ENCODE measurements around the gene FAM168B. TPM values are rescaled to one million over a fixed set of nuclear protein-coding genes. Genes with fewer than 3 reads are reported as not detected.

FAM168B gene
- total RNA-seq, 5 donors from 2014 or later (not counting 1 experiment from before 2014, with no cell fraction given), result 61.7 to 84.0 (median 73.3) TPM

DNA sequence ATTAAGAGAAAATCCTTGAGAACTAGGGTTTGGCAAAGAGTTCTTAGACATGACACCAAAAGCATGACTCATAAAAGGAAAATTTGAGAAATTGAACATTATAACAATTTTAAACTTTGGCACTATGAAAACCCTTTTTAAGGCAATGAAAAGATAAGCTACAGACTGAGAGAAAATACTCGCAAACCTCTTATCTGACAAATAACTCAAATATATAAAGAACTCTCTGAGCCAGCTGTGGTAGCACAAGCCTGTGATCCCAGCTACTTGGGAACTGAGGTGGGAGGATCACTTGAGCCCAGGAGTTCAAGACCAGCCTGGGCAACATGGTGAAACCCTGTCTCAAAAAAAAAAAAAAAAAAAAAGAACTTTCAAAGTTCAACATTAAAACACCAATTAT lies 70.5 kb downstream of the FAM168B start:
- H3K27me3 Mint-ChIP-seq, result peaks cover 26 to 31% of the 10 kb centered on the region in 2 donors
- no CpG with 5 or more reads among the region's 1 CpG for WGBS (ENCODE audit: insufficient coverage)
- H3K27ac Mint-ChIP-seq, result no peak overlapping the region
- CTCF ChIA-PET, result interaction anchor here (0.6 to 0.7 kb wide), 3 partner anchors 54 to 132 kb away, joined by 3 to 5 read pairs (median 4); no protein-coding TSS in a partner anchor
- Histone ChIP-seq H3K27me3 (replicated peaks in 1 of 2; ENCODE audit: control insufficient read depth in 2 of 2, extremely low read depth in 1 of 2, insufficient read depth in 2 of 2, low read length in 1 of 2) (peaks cover 0 to 17% of the 10 kb centered on the region in 2 experiments), H3K4me3 (ENCODE audit: control insufficient read depth in 1 of 2, extremely low read depth in 1 of 2, low read length in 1 of 2) (no peak overlapping the region), H3K4me1 (ENCODE audit: control insufficient read depth in 1 of 2, extremely low read depth in 1 of 2, insufficient read depth in 2 of 2, low read length in 2 of 2) (no peaks in the 10 kb centered on the region), H3K36me3 (ENCODE audit: control insufficient read depth in 2 of 2, extremely low read depth in 1 of 2, insufficient read depth in 1 of 2, low read length in 1 of 2) (no peaks in the 10 kb centered on the region), H3K9me3 (no peaks in the 10 kb centered on the region), H3K27ac (ENCODE audit: low read length) (no peak overlapping the region)
- no peaks in the 10 kb centered on the region for H3K36me3 Mint-ChIP-seq
- ATAC-seq (replicated peaks in 1 of 4) (no peak), DNase-seq (no peak)
- no peaks in the 10 kb centered on the region for H3K4me1 Mint-ChIP-seq
- no peak overlapping the region for H3K4me3 Mint-ChIP-seq
- peaks cover 0 to 7% (median 3%) of the 10 kb centered on the region in 3 donors for H3K9me3 Mint-ChIP-seq
- POLR2A ChIA-PET, result no interaction called here

DNA sequence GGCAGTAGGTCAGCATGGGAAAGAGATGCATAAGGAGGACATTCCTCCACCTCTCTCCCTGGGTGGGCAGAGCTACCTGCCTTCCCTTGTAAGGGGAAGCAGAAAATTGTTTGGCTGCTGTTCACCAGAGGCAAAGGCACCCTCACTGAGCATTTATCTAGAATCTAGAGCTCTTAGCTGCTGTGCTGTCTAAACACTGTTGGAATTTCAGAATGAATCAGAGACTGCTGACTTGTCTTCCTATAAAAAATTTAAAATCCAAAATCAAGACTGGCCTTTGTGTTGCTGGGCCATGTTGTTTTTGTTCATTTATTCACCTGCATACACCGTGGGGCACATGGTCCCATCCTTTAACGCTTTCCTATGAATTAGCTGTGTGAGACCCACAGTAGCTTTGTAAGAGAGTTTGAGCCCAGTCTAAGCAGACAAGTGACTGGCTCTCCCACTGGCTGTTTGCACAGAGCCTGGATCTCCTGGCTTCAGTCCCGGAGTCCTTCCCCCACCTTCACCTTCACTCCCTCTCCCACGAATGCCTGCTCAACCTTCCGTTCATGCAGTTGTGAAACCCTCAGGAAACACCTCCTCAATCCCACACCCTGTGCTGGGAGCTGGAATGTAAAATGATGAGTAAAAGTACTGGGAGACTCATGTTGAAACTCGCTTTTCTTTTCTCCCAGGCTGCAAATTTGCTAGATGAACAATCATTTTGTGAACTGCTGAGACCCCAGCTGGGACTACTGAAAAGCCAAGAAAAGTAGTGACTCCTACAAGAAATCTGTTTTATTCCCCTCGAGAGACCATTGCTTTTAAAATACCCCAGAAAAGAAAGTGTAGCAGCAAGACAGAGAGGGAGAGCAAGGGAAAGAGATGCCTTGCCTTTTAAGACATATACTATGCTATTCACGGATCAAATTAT lies 76.2 kb downstream of the FAM168B start:
- Histone ChIP-seq H3K27me3 (replicated peaks in 1 of 2; ENCODE audit: control insufficient read depth in 2 of 2, extremely low read depth in 1 of 2, insufficient read depth in 2 of 2, low read length in 1 of 2) (peaks cover 0 to 4% of the 10 kb centered on the region in 2 experiments), H3K27ac (ENCODE audit: low read length) (no peak overlapping the region), H3K9me3 (no peaks in the 10 kb centered on the region), H3K4me1 (ENCODE audit: control insufficient read depth in 1 of 2, extremely low read depth in 1 of 2, insufficient read depth in 2 of 2, low read length in 2 of 2) (no peaks in the 10 kb centered on the region), H3K4me3 (ENCODE audit: control insufficient read depth in 1 of 2, extremely low read depth in 1 of 2, low read length in 1 of 2) (no peak overlapping the region), H3K36me3 (ENCODE audit: control insufficient read depth in 2 of 2, extremely low read depth in 1 of 2, insufficient read depth in 1 of 2, low read length in 1 of 2) (no peaks in the 10 kb centered on the region)
- ChIA-PET POLR2A (no interaction called here), CTCF (no interaction called here)
- Mint-ChIP-seq H3K27me3 (peaks cover 12 to 20% of the 10 kb centered on the region in 2 donors), H3K4me1 (peaks cover 0 to 2% (median 1%) of the 10 kb centered on the region in 3 donors), H3K9me3 (peaks cover 0 to 3% (median 0%) of the 10 kb centered on the region in 3 donors), H3K4me3 (no peak overlapping the region), H3K36me3 (no peaks in the 10 kb centered on the region), H3K27ac (no peak overlapping the region)
- DNase-seq, result no peak
- ATAC-seq (replicated peaks in 1 of 4), result no peak
- 96% methylated on average over 3 of the region's 8 CpGs for WGBS (ENCODE audit: insufficient coverage)

DNA sequence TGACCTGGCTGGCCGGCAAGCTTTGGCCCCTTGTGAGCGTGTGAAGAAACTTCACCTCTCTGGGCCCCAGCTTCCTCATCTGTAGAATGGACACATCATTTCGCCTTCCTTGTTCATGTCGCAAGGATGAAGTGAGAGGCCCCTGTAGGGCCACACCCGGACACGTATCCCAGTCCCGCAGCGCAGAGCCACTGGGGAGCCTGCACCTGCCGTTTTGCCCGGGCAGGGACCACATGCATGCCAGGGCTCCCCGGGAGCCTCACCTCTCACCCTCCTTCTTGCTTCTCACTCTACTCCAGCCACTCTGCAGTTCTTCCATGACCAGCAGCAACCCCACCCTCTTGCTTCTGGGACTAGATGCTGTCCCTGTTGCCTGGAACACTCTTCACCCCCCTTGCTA lies 77.5 kb downstream of the FAM168B start:
- Histone ChIP-seq H3K36me3 (ENCODE audit: control insufficient read depth in 2 of 2, extremely low read depth in 1 of 2, insufficient read depth in 1 of 2, low read length in 1 of 2) (no peaks in the 10 kb centered on the region), H3K9me3 (no peaks in the 10 kb centered on the region), H3K4me3 (ENCODE audit: control insufficient read depth in 1 of 2, extremely low read depth in 1 of 2, low read length in 1 of 2) (no peak overlapping the region), H3K27ac (ENCODE audit: low read length) (no peak overlapping the region), H3K27me3 (replicated peaks in 1 of 2; ENCODE audit: control insufficient read depth in 2 of 2, extremely low read depth in 1 of 2, insufficient read depth in 2 of 2, low read length in 1 of 2) (peaks cover 0 to 6% of the 10 kb centered on the region in 2 experiments), H3K4me1 (ENCODE audit: control insufficient read depth in 1 of 2, extremely low read depth in 1 of 2, insufficient read depth in 2 of 2, low read length in 2 of 2) (peaks cover 7 to 8% of the 10 kb centered on the region in 2 experiments)
- H3K27ac Mint-ChIP-seq, result no peak overlapping the region
- H3K4me3 Mint-ChIP-seq, result no peak overlapping the region
- CTCF ChIA-PET, result no interaction called here
- no peak for DNase-seq
- POLR2A ChIA-PET, result no interaction called here
- WGBS (ENCODE audit: insufficient coverage), result 90% methylated on average over 11 of the region's 11 CpGs
- no peaks in the 10 kb centered on the region for H3K36me3 Mint-ChIP-seq
- H3K9me3 Mint-ChIP-seq, result no peaks in the 10 kb centered on the region
- ATAC-seq (replicated peaks in 1 of 4), result no peak
- peaks cover 15 to 23% of the 10 kb centered on the region in 2 donors for H3K27me3 Mint-ChIP-seq
- peaks cover 13 to 15% (median 15%) of the 10 kb centered on the region in 3 donors for H3K4me1 Mint-ChIP-seq

DNA sequence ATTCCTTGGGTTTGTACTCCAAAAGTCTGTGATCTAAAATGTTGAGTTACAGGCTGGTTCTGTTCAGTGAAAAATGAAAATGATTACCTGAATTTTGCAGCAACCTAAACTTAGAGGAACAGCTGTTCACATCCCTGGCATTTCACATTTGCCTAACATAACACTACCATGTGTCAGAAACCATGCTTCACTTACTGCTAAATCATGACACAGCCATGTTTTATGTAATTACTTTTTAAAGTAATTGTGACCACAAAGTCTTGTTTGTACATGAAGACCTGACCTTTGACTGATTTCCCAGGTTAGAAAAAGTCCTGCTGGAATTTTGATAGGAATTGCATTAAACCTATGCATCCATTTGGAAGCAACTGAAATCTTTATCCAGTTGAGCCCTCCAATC lies 79.1 kb downstream of the FAM168B start:
- Histone ChIP-seq H3K27me3 (replicated peaks in 1 of 2; ENCODE audit: control insufficient read depth in 2 of 2, extremely low read depth in 1 of 2, insufficient read depth in 2 of 2, low read length in 1 of 2) (peaks cover 0 to 9% of the 10 kb centered on the region in 2 experiments), H3K9me3 (no peaks in the 10 kb centered on the region), H3K27ac (ENCODE audit: low read length) (no peak overlapping the region), H3K4me3 (ENCODE audit: control insufficient read depth in 1 of 2, extremely low read depth in 1 of 2, low read length in 1 of 2) (no peak overlapping the region), H3K4me1 (ENCODE audit: control insufficient read depth in 1 of 2, extremely low read depth in 1 of 2, insufficient read depth in 2 of 2, low read length in 2 of 2) (peaks cover 12 to 18% of the 10 kb centered on the region in 2 experiments), H3K36me3 (ENCODE audit: control insufficient read depth in 2 of 2, extremely low read depth in 1 of 2, insufficient read depth in 1 of 2, low read length in 1 of 2) (no peaks in the 10 kb centered on the region)
- Mint-ChIP-seq H3K27me3 (peaks cover 15 to 28% of the 10 kb centered on the region in 2 donors), H3K4me1 (peaks cover 29 to 31% (median 31%) of the 10 kb centered on the region in 3 donors), H3K27ac (no peak overlapping the region), H3K4me3 (no peak overlapping the region), H3K36me3 (no peaks in the 10 kb centered on the region), H3K9me3 (peaks cover 0 to 4% (median 0%) of the 10 kb centered on the region in 3 donors)
- ATAC-seq (replicated peaks in 1 of 4) (no peak), DNase-seq (no peak)
- ChIA-PET POLR2A (no interaction called here), CTCF (no interaction called here)

DNA sequence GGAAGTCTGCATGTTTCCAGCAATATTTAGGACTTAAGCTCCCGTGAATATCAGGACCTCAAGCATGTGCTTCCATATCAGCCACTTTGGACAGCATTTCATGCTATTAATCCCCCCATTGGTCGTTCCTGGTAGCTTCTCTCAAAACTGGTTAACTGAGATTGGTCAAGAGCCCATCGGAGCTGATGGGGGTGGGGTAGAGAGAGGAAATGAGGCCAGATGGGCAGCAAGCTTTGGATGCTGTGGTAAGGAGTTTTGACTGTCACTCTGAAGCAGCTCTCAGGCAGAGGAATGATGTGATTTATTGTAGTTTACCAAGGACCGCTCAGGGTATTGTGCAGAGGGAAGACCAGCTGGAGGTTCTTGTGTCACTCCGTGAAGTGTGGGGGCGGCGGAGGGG lies 81.8 kb downstream of the FAM168B start:
- no peak overlapping the region for H3K27ac Mint-ChIP-seq
- DNase-seq (no peak), ATAC-seq (replicated peaks in 1 of 4) (no peak)
- H3K27ac ChIP-seq (ENCODE audit: low read length), result no peak overlapping the region
- peaks cover 12 to 18% of the 10 kb centered on the region in 2 experiments for H3K4me1 ChIP-seq (ENCODE audit: control insufficient read depth in 1 of 2, extremely low read depth in 1 of 2, insufficient read depth in 2 of 2, low read length in 2 of 2)
- peaks cover 12 to 22% of the 10 kb centered on the region in 2 donors for H3K27me3 Mint-ChIP-seq
- WGBS (ENCODE audit: insufficient coverage), result 73% methylated on average over 5 of the region's 7 CpGs
- H3K4me3 ChIP-seq (ENCODE audit: control insufficient read depth in 1 of 2, extremely low read depth in 1 of 2, low read length in 1 of 2), result no peak overlapping the region
- ChIA-PET POLR2A (interaction anchor here in 1 of 2 donors (0.6 kb wide), 1 partner anchor 669 kb away, joined by 3 read pairs; the partner anchor contains the start of gene IMP4), CTCF (no interaction called here)
- no peak overlapping the region for H3K4me3 Mint-ChIP-seq
- no peaks in the 10 kb centered on the region for H3K9me3 ChIP-seq
- peaks cover 29 to 32% (median 32%) of the 10 kb centered on the region in 3 donors for H3K4me1 Mint-ChIP-seq
- peaks cover 0 to 6% of the 10 kb centered on the region in 2 experiments for H3K27me3 ChIP-seq (replicated peaks in 1 of 2; ENCODE audit: control insufficient read depth in 2 of 2, extremely low read depth in 1 of 2, insufficient read depth in 2 of 2, low read length in 1 of 2)
- no peaks in the 10 kb centered on the region for H3K36me3 ChIP-seq (ENCODE audit: control insufficient read depth in 2 of 2, extremely low read depth in 1 of 2, insufficient read depth in 1 of 2, low read length in 1 of 2)
- peaks cover 0 to 4% (median 0%) of the 10 kb centered on the region in 3 donors for H3K9me3 Mint-ChIP-seq
- H3K36me3 Mint-ChIP-seq, result no peaks in the 10 kb centered on the region

DNA sequence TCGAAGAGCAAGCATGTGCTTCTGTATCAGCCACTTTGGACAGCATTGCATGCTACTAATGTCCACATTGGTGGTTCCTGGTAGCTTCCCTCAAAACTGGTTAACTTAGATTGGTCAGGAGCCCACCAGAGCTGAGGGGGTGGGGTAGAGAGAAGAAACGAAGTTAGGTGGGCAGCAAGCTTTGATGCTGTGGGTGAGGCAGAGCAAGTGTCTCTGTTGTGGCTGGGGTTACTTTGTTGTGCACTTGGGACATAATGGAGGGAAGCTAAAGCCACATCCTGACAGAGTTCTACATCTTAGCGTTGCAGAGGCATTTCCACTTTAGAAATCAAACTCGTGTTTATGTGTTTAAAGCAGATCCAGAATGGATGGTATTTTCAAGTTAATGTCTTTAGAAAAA lies 82.7 kb downstream of the FAM168B start:
- peak in 14 of 35 experiments; percentile 6 to 52 (median 16) for DNase-seq
- POLR2A ChIA-PET, result no interaction called here
- peak; percentile 63 to 92 (median 84) for ATAC-seq (replicated peaks in 1 of 4)

More for the DNA sequence above, 82.7 kb downstream of the FAM168B start:
- Mint-ChIP-seq H3K27ac (peak overlapping the region; percentile 65 to 72), H3K36me3 (no peaks in the 10 kb centered on the region), H3K27me3 (peaks cover 8 to 17% of the 10 kb centered on the region in 2 donors), H3K9me3 (peaks cover 0 to 4% (median 0%) of the 10 kb centered on the region in 3 donors), H3K4me1 (peaks cover 29 to 32% (median 32%) of the 10 kb centered on the region in 3 donors), H3K4me3 (peak overlapping the region; percentile 18 to 52 (median 39))
- H3K4me3 ChIP-seq (ENCODE audit: control insufficient read depth in 1 of 2, extremely low read depth in 1 of 2, low read length in 1 of 2), result no peak overlapping the region
- peaks cover 0 to 6% of the 10 kb centered on the region in 2 experiments for H3K27me3 ChIP-seq (replicated peaks in 1 of 2; ENCODE audit: control insufficient read depth in 2 of 2, extremely low read depth in 1 of 2, insufficient read depth in 2 of 2, low read length in 1 of 2)
- CTCF ChIA-PET, result no interaction called here
- 18% methylated on average over 4 of the region's 4 CpGs for WGBS (ENCODE audit: insufficient coverage)
- H3K4me1 ChIP-seq (ENCODE audit: control insufficient read depth in 1 of 2, extremely low read depth in 1 of 2, insufficient read depth in 2 of 2, low read length in 2 of 2), result peaks cover 12 to 18% of the 10 kb centered on the region in 2 experiments
- H3K36me3 ChIP-seq (ENCODE audit: control insufficient read depth in 2 of 2, extremely low read depth in 1 of 2, insufficient read depth in 1 of 2, low read length in 1 of 2), result no peaks in the 10 kb centered on the region
- no peak overlapping the region for H3K27ac ChIP-seq (ENCODE audit: low read length)
- H3K9me3 ChIP-seq, result no peaks in the 10 kb centered on the region
